Measurements from ENCODE around the gene SORBS2.

SORBS2 gene

GRCh38 chr4:185590982-185591381, 221.0 kb downstream of the SORBS2 start:
- DNase-seq (ENCODE audit: insufficient read length, low spot score) (no peak), FAIRE-seq (no peak)
- no peak for TF ChIP-seq CTCF (IDR thresholded peaks at IDR 0.05; ENCODE audit: insufficient read depth, missing control alignments)

DNA sequence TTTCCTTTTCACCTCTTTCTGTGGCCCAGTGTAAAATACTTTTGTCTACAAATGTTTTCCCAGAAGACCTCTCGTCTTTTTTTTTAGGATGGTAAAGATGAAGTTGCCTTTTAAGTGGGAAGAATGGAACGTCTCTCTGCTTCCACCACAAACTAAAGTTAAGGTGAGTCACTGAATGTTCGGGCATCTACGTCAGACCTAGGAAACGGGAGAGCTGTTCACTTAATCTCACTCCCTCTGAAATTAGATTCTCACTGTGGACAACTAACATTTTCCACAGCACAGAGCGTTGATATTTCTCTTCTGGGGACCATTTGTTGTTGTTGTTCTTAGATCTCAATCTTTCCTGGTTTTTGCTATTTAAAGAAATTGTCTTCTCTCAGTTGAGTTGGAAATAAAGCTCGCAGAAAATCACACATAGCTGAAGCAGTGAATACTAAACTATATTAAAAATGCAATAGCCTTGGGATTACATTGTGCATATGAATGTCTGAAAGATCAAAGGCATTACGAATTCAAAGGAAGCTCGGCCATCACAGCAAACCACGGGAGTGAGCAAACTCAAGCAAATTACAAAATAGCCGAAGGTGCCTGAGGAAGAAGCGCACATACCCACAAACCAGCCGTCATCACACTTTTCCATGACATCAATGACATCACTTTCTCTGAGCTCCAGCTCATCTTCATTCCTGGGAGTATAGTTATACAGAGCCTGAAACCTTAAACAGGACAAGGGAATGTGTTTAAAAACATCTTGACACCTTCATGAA, 222.7 kb downstream of the SORBS2 start:
- DNase-seq (ENCODE audit: insufficient read length, low spot score), result no peak
- FAIRE-seq, result no peak
- TF ChIP-seq CTCF (IDR thresholded peaks at IDR 0.05; ENCODE audit: insufficient read depth, missing control alignments), result no peak

GRCh38 chr4:185587427-185588161, 224.4 kb downstream of the SORBS2 start:
- no peak for FAIRE-seq
- DNase-seq (ENCODE audit: insufficient read length, low spot score), result no peak
- TF ChIP-seq CTCF (IDR thresholded peaks at IDR 0.05; ENCODE audit: insufficient read depth, missing control alignments), result no peak

GRCh38 chr4:185587030-185587426, 225.0 kb downstream of the SORBS2 start:
- TF ChIP-seq CTCF (IDR thresholded peaks at IDR 0.05; ENCODE audit: insufficient read depth, missing control alignments), result no peak
- FAIRE-seq (no peak), DNase-seq (ENCODE audit: insufficient read length, low spot score) (no peak)

DNA sequence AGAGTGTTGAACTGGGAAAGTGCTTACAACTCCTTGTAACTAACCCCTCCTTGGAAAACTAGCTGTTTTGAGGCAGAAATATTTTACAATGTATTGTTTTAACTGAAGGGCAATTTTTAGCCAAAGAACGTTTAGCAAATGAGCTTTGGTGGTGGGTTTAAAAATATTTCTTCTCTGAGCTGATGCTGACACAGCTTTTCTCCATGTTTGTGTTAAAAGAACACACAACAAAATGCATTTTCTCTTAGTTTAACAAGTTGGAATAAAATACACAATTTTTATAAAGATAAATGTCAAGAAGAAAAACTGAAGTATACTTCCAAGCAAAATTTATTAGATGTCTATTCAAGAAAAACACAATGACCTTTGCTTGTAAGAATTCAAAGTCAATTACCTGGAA, 226.8 kb downstream of the SORBS2 start:
- DNase-seq (ENCODE audit: insufficient read length, low spot score), result no peak
- TF ChIP-seq CTCF (IDR thresholded peaks at IDR 0.05; ENCODE audit: insufficient read depth, missing control alignments), result no peak
- FAIRE-seq, result no peak

- DNase-seq (ENCODE audit: insufficient read length, low spot score) (no peak), FAIRE-seq (no peak)
- TF ChIP-seq CTCF (IDR thresholded peaks at IDR 0.05; ENCODE audit: insufficient read depth, missing control alignments), result no peak
Measured at GRCh38 chr4:185583813-185584212, 228.2 kb downstream of the SORBS2 start.

Data from D721Med (cell line).